Esophagus muscularis mucosa (tissue), 4 donors: ENCODE results near the gene LRRN2. TPM values are rescaled to one million over a fixed set of nuclear protein-coding genes. Genes with fewer than 3 reads are reported as not detected.

Experiments
- DNase-seq: peaks from one replicate; pipeline ENCODE4 v3.0.0-alpha.2; 2017; ENCODE audit errors: extremely low spot score
- H3K27ac ChIP-seq, 4 donors: fragments of 200-600 bp; sonication (generic); replicated peaks in 1 of 4; 1 replicate in 3 of 4; 2 replicates in 1 of 4; pipeline ENCODE4 v1.5.1; 2016 to 2019; ENCODE audit warnings: mild to moderate bottlenecking in 1 of 4
- H3K27me3 ChIP-seq, 4 donors: fragments of 200-600 bp; sonication (generic); one replicate each; pipeline versions ENCODE4 v1.5.1 to v1.6.0; 2016 to 2019
- H3K36me3 ChIP-seq, 4 donors: fragments of 200-600 bp; sonication (generic); one replicate each; pipeline ENCODE4 v1.5.1; 2016 to 2019
- H3K4me1 ChIP-seq, 4 donors: fragments of 200-600 bp; sonication (generic); one replicate each; pipeline ENCODE4 v1.5.1; 2016 to 2019
- H3K4me3 ChIP-seq, 4 donors: fragments of 200-600 bp; sonication (generic); 1 replicate in 2 of 4; 2 replicates in 2 of 4; pipeline ENCODE4 v1.5.1; 2016 to 2019; ENCODE audit warnings: mild to moderate bottlenecking in 4 of 4, moderate library complexity in 1 of 4
- H3K9me3 ChIP-seq, 4 donors: fragments of 200-600 bp; sonication (generic); 1 replicate in 3 of 4; 2 replicates in 1 of 4; pipeline ENCODE4 v1.5.1; 2016 to 2019
- EP300 ChIP-seq: sonication (generic); formaldehyde crosslinking; IDR thresholded peaks from one replicate; pipeline ENCODE4 v1.6.1; 2017; ENCODE audit warnings: antibody characterized with exemption
- POLR2A ChIP-seq: fragments of 450-650 bp; IDR thresholded peaks from one replicate; pipeline ENCODE4 v1.6.1; 2017; ENCODE audit warnings: antibody characterized with exemption, moderate library complexity, mild to moderate bottlenecking, low read depth
- POLR2AphosphoS5 ChIP-seq, 2 donors: sonication (generic); formaldehyde crosslinking; IDR thresholded peaks; one replicate each; pipeline ENCODE4 v1.6.1; 2017; ENCODE audit warnings: antibody characterized with exemption in 2 of 2
- WGBS: methylation state at CpG from one replicate; pipeline ENCODE4 v1.1.5; 2018; 5-methylcytosine and 5-hydroxymethylcytosine counted together
- intact Hi-C: fragments of 100-400 bp; cut with DNase I; formaldehyde crosslinking; loops from one replicate; pipeline ENCODE4 v1.15.1; 2023
- total RNA-seq, 4 donors: library from RNA; depleted of rRNA; stranded (reverse); fragments of >200 nt; gene quantifications; one replicate each; pipeline versions ENCODE4 v1.1.0 to v1.2.1, GENCODE V29; 2016
- TF ChIP-seq, protein P1 (sequence below), 3 experiments: fragments of 200-600 bp in 2 of 3; fragments of 450-650 bp in 1 of 3; sonication (generic) in 2 of 3; IDR thresholded peaks; one replicate each; pipeline ENCODE4 v1.5.1; 2017 to 2019; ENCODE audit warnings: antibody characterized with exemption in 3 of 3, mild to moderate bottlenecking in 2 of 3, moderate library complexity in 1 of 3

LRRN2 gene
- total RNA-seq, 4 donors from 2014 or later: 3.6 to 15.2 (median 5.0) TPM

GRCh38 chr1:204658295-204658694 lies 27.2 kb downstream of the LRRN2 start:
- peaks cover 0 to 12% (median 3%) of the 10 kb centered on the region in 4 donors for H3K4me1 ChIP-seq
- H3K36me3 ChIP-seq: no peaks in the 10 kb centered on the region
- H3K27me3 ChIP-seq: no peaks in the 10 kb centered on the region

DNA sequence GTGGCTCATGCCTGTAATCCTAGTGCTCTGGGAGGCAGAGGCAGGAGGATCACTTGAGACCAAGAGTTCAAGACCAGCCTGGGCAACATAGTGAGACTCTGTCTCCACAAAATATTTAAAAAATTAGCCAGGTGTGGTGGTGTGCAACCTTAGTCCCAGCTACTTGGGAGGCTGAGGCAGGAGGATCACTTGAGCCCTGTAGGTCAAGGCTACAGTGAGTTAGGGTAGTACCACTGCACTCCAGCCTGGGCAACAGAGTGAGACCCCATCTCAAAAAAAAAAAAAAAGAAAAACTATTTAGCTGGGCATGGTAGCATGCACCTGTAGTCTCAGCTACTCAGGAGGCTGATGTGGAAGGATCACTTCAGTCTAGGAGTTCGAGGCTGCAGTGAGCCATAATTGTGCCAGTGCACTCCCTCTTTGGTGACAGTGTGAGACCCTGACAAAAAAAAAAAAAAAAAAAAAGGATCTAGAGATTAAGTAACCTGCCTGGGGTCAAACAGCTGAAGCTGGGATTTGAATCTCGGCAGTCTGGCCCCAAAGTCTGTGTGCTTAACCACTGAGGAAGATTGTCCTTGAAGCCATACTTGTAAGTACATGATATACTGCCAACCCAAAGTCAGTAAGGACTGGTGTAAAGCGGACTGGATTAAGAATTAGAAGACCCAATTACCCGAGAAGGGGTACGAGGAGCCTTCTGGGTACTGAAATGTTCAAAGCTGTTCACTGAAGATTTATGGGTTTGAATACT lies 31.8 kb downstream of the LRRN2 start:
- no peak overlapping the region for H3K4me3 ChIP-seq
- no peaks in the 10 kb centered on the region for H3K27me3 ChIP-seq
- intact Hi-C loops: no loop called here
- H3K9me3 ChIP-seq: no peaks in the 10 kb centered on the region
- no peaks in the 10 kb centered on the region for H3K36me3 ChIP-seq
- peaks cover 0 to 30% (median 22%) of the 10 kb centered on the region in 4 donors for H3K4me1 ChIP-seq
- WGBS: 95% methylated on average over 5 of the region's 5 CpGs
- DNase-seq: no peak
- H3K27ac ChIP-seq: no peak overlapping the region
- no peak for TF ChIP-seq POLR2AphosphoS5 (IDR thresholded peaks at IDR 0.05)
- no peak for TF ChIP-seq EP300
- TF ChIP-seq, protein P1, sequence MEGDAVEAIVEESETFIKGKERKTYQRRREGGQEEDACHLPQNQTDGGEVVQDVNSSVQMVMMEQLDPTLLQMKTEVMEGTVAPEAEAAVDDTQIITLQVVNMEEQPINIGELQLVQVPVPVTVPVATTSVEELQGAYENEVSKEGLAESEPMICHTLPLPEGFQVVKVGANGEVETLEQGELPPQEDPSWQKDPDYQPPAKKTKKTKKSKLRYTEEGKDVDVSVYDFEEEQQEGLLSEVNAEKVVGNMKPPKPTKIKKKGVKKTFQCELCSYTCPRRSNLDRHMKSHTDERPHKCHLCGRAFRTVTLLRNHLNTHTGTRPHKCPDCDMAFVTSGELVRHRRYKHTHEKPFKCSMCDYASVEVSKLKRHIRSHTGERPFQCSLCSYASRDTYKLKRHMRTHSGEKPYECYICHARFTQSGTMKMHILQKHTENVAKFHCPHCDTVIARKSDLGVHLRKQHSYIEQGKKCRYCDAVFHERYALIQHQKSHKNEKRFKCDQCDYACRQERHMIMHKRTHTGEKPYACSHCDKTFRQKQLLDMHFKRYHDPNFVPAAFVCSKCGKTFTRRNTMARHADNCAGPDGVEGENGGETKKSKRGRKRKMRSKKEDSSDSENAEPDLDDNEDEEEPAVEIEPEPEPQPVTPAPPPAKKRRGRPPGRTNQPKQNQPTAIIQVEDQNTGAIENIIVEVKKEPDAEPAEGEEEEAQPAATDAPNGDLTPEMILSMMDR (IDR thresholded peaks at IDR 0.05): no peak
- TF ChIP-seq POLR2A: no peak

More at GRCh38 chr1:204658295-204658694, 27.2 kb downstream of the LRRN2 start:
- H3K9me3 ChIP-seq: no peaks in the 10 kb centered on the region
- WGBS: 100% methylated on average over 1 of the region's 1 CpG
- intact Hi-C loops: no loop called here
- TF ChIP-seq POLR2A: no peak
- no peak for TF ChIP-seq EP300
- TF ChIP-seq, protein P1 (IDR thresholded peaks at IDR 0.05): no peak
- no peak overlapping the region for H3K4me3 ChIP-seq
- no peak for DNase-seq
- no peak overlapping the region for H3K27ac ChIP-seq

- H3K27ac ChIP-seq: no peak overlapping the region
- no peaks in the 10 kb centered on the region for H3K9me3 ChIP-seq
- intact Hi-C loops: no loop called here
- H3K4me3 ChIP-seq: no peak overlapping the region
- H3K4me1 ChIP-seq: peaks cover 0 to 30% (median 22%) of the 10 kb centered on the region in 4 donors
- TF ChIP-seq EP300 (no peak), POLR2A (no peak), POLR2AphosphoS5 (IDR thresholded peaks at IDR 0.05) (no peak)
- TF ChIP-seq, protein P1 (IDR thresholded peaks at IDR 0.05): no peak
- WGBS: 25% methylated on average over 3 of the region's 3 CpGs
- no peaks in the 10 kb centered on the region for H3K27me3 ChIP-seq
- DNase-seq: no peak
- no peaks in the 10 kb centered on the region for H3K36me3 ChIP-seq
These were observed 33.0 kb downstream of the LRRN2 start for GRCh38 chr1:204652497-204652896.

- intact Hi-C loops: no loop called here
- no peak for DNase-seq
- no peaks in the 10 kb centered on the region for H3K36me3 ChIP-seq
- TF ChIP-seq, protein P1 (IDR thresholded peaks at IDR 0.05): no peak
- TF ChIP-seq EP300 (no peak), POLR2AphosphoS5 (IDR thresholded peaks at IDR 0.05) (no peak), POLR2A (no peak)
- no peaks in the 10 kb centered on the region for H3K27me3 ChIP-seq
- H3K4me1 ChIP-seq: peaks cover 0 to 36% (median 22%) of the 10 kb centered on the region in 4 donors
- H3K4me3 ChIP-seq: no peak overlapping the region
- WGBS: 61% methylated on average over 16 of the region's 17 CpGs
- H3K27ac ChIP-seq: no peak overlapping the region
- H3K9me3 ChIP-seq: no peaks in the 10 kb centered on the region
These were observed 33.6 kb downstream of the LRRN2 start for GRCh38 chr1:204651843-204652421.
